ENCODE results near the gene CLSTN3. TPM values are rescaled to one million over a fixed set of nuclear protein-coding genes. Genes with fewer than 3 reads are reported as not detected.

CLSTN3 gene
- total and polyA plus RNA-seq, 2 of the 13 experiments (the other 11 are each of a cell fraction or from before 2014, with no cell fraction given) = 26.2 to 94.1 TPM

DNA sequence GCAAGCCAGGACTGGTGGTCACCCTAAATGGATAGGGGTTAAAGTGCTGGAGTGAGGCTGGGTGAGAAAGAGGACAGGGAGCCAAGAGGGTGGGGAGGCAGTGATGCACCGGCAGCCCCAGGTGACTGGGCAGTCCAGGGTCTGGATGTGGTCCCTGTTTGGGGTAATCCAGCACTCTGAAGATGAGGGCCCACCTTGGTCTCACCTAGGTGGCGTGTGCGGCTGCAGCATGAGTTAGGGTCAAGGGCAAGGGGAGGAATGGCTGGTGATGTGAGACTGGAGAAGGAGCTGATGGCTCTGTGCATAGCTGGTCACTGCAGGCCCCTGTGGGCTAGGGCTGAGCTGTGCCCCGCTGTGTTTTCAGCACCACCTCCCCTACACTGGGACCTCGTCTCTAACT, 19.5 kb upstream of the CLSTN3 start:
- ChIA-PET POLR2A (interaction anchor here (1.4 to 4.3 kb wide), 4 partner anchors 13 to 167 kb away, joined by 4 to 83 read pairs (median 5); partner anchors contain the start of genes C12orf57, C1S and RNU7-1), CTCF (ENCODE audit: low intra/inter-chr PET ratio, low total read pairs) (interaction anchor here (2.4 kb wide), 1 partner anchor 50 kb away, joined by 16 read pairs; the partner anchor contains the start of gene C1S)
- TF ChIP-seq EEA1 (CRISPR knock-in tag; IDR thresholded peaks at IDR 0.05; ENCODE audit: borderline replicate concordance) (no peak), SIX1 (CRISPR knock-in tag; IDR thresholded peaks at IDR 0.05; ENCODE audit: borderline replicate concordance) (no peak), ZNF431 (CRISPR knock-in tag; IDR thresholded peaks at IDR 0.05; ENCODE audit: borderline replicate concordance, low read depth) (no peak), MYC (CRISPR knock-in tag; IDR thresholded peaks at IDR 0.05; ENCODE audit: borderline replicate concordance) (no peak), ZNF720 (CRISPR knock-in tag; IDR thresholded peaks at IDR 0.05) (no peak), CCAR2 (optimal IDR thresholded peaks at IDR 0.05; ENCODE audit: low read depth, low read length) (no peak)
- Histone ChIP-seq H3K9me3 (ENCODE audit: low read length) (peaks cover 8% of the 10 kb centered on the region), H3K36me3 (replicated peaks in 1 of 2; ENCODE audit: control insufficient read depth in 1 of 2, insufficient read depth in 2 of 2, low read length in 2 of 2) (peaks cover 2 to 3% of the 10 kb centered on the region in 2 experiments; a peak in 2 of 5 replicates), H3K9ac (ENCODE audit: insufficient read depth, low read depth, low read length) (no peak overlapping the region), H3K79me2 (ENCODE audit: insufficient read depth, low read length) (peaks cover 22% of the 10 kb centered on the region), H4K20me1 (ENCODE audit: insufficient read depth, low read length) (no peaks in the 10 kb centered on the region), H3K27me3 (ENCODE audit: control insufficient read depth in 1 of 2, insufficient read depth in 2 of 2, low read length in 2 of 2) (no peaks in the 10 kb centered on the region; a peak in 1 of 5 replicates), H3K4me2 (ENCODE audit: low read depth, low read length) (no peak overlapping the region), H3K27ac (ENCODE audit: extremely low read length, insufficient read depth, low read length) (no peak overlapping the region), H2AFZ (ENCODE audit: low read length) (no peak overlapping the region), H3K4me1 (ENCODE audit: insufficient read depth, low read length) (peaks cover 25% of the 10 kb centered on the region), H3K4me3 (replicated peaks in 1 of 3; ENCODE audit: insufficient read depth in 1 of 3, low read depth in 2 of 3, low read length in 3 of 3) (no peak overlapping the region)
- DNase-seq (ENCODE audit: low spot score) (no peak), FAIRE-seq (no peak), ATAC-seq (no peak)
- no TSS peak for BruUV-seq (replicated peaks)
- in situ Hi-C loops (cut with HindIII; ENCODE audit: extremely low pct_ligation_motif_present, low pct_unique_long_range_greater_than_20kb) (loop anchor here (10.0 kb wide), 2 partner anchors 46 to 166 kb away; partner anchors contain the start of genes C12orf57, C1S and RNU7-1), intact Hi-C loops (cut with micrococcal nuclease; ENCODE audit: unreplicated experiment) (loop anchor here (5.0 kb wide), 1 partner anchor 183 kb away; the partner anchor contains the start of gene ATN1)
- whole genome bisulfite sequencing (ENCODE audit: low lambda C conversion rate) = 99% methylated on average over 5 of the region's 5 CpGs

DNA sequence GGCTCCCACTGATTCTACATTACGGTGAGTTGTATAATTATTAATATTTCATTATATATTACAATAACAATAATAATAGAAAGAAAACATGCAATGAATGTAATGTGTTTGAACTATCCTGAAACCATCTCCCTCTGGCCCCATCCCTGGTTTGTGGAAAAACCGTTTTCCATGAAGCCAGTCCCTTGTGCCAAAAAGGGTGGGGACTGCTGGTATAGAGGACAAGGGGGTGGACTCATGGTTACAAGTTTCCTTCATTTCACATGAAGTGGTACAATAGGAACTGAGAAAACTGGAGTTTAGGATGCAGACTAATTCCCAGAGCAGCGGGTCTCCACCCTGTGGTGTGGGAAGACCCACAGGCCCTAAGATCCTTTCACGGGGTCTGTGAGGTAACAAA, 18.1 kb upstream of the CLSTN3 start:
- FAIRE-seq = no peak
- no peak for TF ChIP-seq ISX (CRISPR knock-in tag; conservative IDR thresholded peaks at IDR 0.05)
- no peak for TF ChIP-seq ZNF543 (CRISPR knock-in tag; IDR thresholded peaks at IDR 0.05)
- TF ChIP-seq, protein P1, sequence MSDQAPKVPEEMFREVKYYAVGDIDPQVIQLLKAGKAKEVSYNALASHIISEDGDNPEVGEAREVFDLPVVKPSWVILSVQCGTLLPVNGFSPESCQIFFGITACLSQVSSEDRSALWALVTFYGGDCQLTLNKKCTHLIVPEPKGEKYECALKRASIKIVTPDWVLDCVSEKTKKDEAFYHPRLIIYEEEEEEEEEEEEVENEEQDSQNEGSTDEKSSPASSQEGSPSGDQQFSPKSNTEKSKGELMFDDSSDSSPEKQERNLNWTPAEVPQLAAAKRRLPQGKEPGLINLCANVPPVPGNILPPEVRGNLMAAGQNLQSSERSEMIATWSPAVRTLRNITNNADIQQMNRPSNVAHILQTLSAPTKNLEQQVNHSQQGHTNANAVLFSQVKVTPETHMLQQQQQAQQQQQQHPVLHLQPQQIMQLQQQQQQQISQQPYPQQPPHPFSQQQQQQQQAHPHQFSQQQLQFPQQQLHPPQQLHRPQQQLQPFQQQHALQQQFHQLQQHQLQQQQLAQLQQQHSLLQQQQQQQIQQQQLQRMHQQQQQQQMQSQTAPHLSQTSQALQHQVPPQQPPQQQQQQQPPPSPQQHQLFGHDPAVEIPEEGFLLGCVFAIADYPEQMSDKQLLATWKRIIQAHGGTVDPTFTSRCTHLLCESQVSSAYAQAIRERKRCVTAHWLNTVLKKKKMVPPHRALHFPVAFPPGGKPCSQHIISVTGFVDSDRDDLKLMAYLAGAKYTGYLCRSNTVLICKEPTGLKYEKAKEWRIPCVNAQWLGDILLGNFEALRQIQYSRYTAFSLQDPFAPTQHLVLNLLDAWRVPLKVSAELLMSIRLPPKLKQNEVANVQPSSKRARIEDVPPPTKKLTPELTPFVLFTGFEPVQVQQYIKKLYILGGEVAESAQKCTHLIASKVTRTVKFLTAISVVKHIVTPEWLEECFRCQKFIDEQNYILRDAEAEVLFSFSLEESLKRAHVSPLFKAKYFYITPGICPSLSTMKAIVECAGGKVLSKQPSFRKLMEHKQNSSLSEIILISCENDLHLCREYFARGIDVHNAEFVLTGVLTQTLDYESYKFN (CRISPR knock-in tag; conservative IDR thresholded peaks at IDR 0.05) = no peak
- TF ChIP-seq MEIS2 (CRISPR knock-in tag; IDR thresholded peaks at IDR 0.05) = no peak
- no peak for TF ChIP-seq ZNF552 (CRISPR knock-in tag; IDR thresholded peaks at IDR 0.05; ENCODE audit: borderline replicate concordance)
- TF ChIP-seq ZFP62 (CRISPR knock-in tag; IDR thresholded peaks at IDR 0.05) = no peak
- TF ChIP-seq RNF2 (conservative IDR thresholded peaks at IDR 0.05; ENCODE audit: low read depth) = no peak
- no peak for TF ChIP-seq BRCA1 (CRISPR knock-in tag; IDR thresholded peaks at IDR 0.05)
- no peak for TF ChIP-seq ZNF660 (CRISPR knock-in tag; IDR thresholded peaks at IDR 0.05; ENCODE audit: borderline replicate concordance, low read depth)

More for the DNA sequence above, 18.1 kb upstream of the CLSTN3 start:
- Histone ChIP-seq H3K27me3 (ENCODE audit: control insufficient read depth in 1 of 2, insufficient read depth in 2 of 2, low read length in 2 of 2) (no peaks in the 10 kb centered on the region; a peak in 1 of 5 replicates), H2AFZ (ENCODE audit: low read length) (no peak overlapping the region), H3K4me2 (ENCODE audit: low read depth, low read length) (no peak overlapping the region), H3K9ac (ENCODE audit: insufficient read depth, low read depth, low read length) (no peak overlapping the region), H4K20me1 (ENCODE audit: insufficient read depth, low read length) (no peaks in the 10 kb centered on the region), H3K9me3 (ENCODE audit: low read length) (no peaks in the 10 kb centered on the region), H3K4me1 (ENCODE audit: insufficient read depth, low read length) (peaks cover 24% of the 10 kb centered on the region), H3K36me3 (replicated peaks in 1 of 2; ENCODE audit: control insufficient read depth in 1 of 2, insufficient read depth in 2 of 2, low read length in 2 of 2) (peaks cover 3 to 5% of the 10 kb centered on the region in 2 experiments; a peak in 4 of 5 replicates), H3K4me3 (replicated peaks in 1 of 3; ENCODE audit: insufficient read depth in 1 of 3, low read depth in 2 of 3, low read length in 3 of 3) (no peak overlapping the region), H3K79me2 (ENCODE audit: insufficient read depth, low read length) (peaks cover 11% of the 10 kb centered on the region), H3K27ac (ENCODE audit: extremely low read length, insufficient read depth, low read length) (no peak overlapping the region)
- POLR2A ChIA-PET = interaction anchor here (1.4 to 2.4 kb wide), 4 partner anchors 11 to 168 kb away, joined by 4 to 12 read pairs (median 8); partner anchors contain the start of genes C12orf57, C1S and RNU7-1
- CTCF ChIA-PET (ENCODE audit: low intra/inter-chr PET ratio, low total read pairs) = interaction anchor here (1.9 kb wide), 1 partner anchor 51 kb away, joined by 12 read pairs; the partner anchor contains the start of gene C1S
- 99% methylated on average over 4 of the region's 4 CpGs for WGBS (ENCODE audit: low lambda C conversion rate)
- no TSS peak for BruUV-seq (replicated peaks)
- DNase-seq (ENCODE audit: low spot score) = no peak
- intact Hi-C loops (cut with micrococcal nuclease; ENCODE audit: unreplicated experiment) = loop anchor here (5.0 kb wide), 1 partner anchor 185 kb away; the partner anchor contains the start of gene ATN1
- in situ Hi-C loops (cut with HindIII; ENCODE audit: extremely low pct_ligation_motif_present, low pct_unique_long_range_greater_than_20kb) = loop anchor here (10.0 kb wide), 2 partner anchors 47 to 167 kb away; partner anchors contain the start of genes C12orf57, C1S and RNU7-1
- ATAC-seq = no peak

Measured in HepG2 (cell line).